ENCODE data around the gene DOK1.

DOK1 gene

GRCh38 chr2:74515271-74515980 is 39.1 kb upstream of the DOK1 start:
- Mint-ChIP-seq H3K27ac (no peak overlapping the region), H3K4me3 (peak overlapping the region in 1 of 3 experiments; percentile 59), H3K4me1 (no peaks in the 10 kb centered on the region), H3K36me3 (ENCODE audit: low read depth) (no peaks in the 10 kb centered on the region), H3K9me3 (no peaks in the 10 kb centered on the region), H3K27me3 (ENCODE audit: low read depth) (peaks cover 99% of the 10 kb centered on the region)
- no peak for TF ChIP-seq CTCF (IDR thresholded peaks at IDR 0.05; ENCODE audit: unreplicated experiment in 3 of 3)

DNA sequence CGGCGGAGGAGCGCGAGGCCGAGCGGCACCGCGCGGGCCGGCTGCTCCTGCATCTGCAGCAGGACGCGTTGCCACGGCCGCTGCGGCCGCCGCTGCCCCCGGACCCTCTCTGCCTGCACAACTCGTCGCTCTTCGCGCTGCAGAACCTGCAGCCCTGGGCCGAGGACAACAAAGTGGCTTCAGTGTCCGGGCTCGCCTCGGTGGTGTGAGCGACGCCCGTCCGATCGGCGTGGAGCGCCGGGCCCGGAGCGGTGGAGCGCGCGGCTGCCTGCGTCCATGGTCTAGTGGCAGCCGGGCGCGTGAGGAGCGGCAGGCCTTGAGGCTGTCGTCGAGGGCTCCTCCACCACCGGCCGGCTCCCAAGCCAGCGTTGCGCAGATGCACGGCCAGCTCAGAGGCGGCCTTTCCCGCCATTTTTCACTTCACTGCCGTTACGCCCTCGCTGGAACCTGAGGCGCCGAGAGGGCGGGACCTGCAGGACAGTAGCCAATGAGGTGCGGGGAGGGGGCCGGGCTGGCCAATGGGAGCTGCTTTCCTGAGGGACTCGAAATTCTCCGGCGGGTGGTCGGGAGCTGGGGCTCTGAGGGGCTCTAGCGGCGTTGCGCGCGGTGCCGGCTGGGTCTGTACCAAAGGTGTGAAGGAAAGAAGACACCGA is 38.4 kb upstream of the DOK1 start:
- H3K27me3 Mint-ChIP-seq (ENCODE audit: low read depth) = peaks cover 99% of the 10 kb centered on the region

GRCh38 chr2:74516650-74517049 is 37.9 kb upstream of the DOK1 start:
- no peak for TF ChIP-seq CTCF (IDR thresholded peaks at IDR 0.05; ENCODE audit: unreplicated experiment in 3 of 3)
- peaks cover 99% of the 10 kb centered on the region for H3K27me3 Mint-ChIP-seq (ENCODE audit: low read depth)
- peak overlapping the region in 1 of 3 experiments; percentile 12 for H3K4me3 Mint-ChIP-seq
- H3K36me3 Mint-ChIP-seq (ENCODE audit: low read depth) = no peaks in the 10 kb centered on the region
- H3K27ac Mint-ChIP-seq = no peak overlapping the region
- H3K9me3 Mint-ChIP-seq = no peaks in the 10 kb centered on the region
- no peaks in the 10 kb centered on the region for H3K4me1 Mint-ChIP-seq

More for the DNA sequence above, 38.4 kb upstream of the DOK1 start:
- Mint-ChIP-seq H3K36me3 (ENCODE audit: low read depth) (no peaks in the 10 kb centered on the region), H3K9me3 (no peaks in the 10 kb centered on the region), H3K4me1 (no peaks in the 10 kb centered on the region), H3K4me3 (peak overlapping the region in 1 of 3 experiments; percentile 21), H3K27ac (no peak overlapping the region)
- TF ChIP-seq CTCF (IDR thresholded peaks at IDR 0.05; ENCODE audit: unreplicated experiment in 3 of 3) = no peak

DNA sequence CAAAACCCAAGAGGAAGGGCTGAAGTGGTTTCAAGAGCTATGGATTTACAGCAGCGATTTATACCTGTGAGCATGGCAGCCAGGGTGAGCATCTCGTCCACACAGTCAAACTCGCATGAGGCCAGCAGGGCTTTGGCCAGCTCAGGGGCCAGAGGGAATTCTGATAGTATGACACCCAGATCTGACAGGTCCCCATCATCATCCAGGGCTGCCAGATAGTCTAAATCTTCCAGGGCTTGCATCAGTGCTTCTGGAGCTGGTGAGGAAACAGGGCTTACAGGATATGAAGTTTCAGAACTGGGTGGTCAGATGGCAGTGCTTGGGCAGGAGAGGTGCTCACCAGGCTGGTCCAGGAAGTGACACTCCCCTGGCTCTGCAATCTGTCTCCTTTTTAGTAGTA is 32.0 kb upstream of the DOK1 start:
- TF ChIP-seq CTCF (IDR thresholded peaks at IDR 0.05; ENCODE audit: unreplicated experiment in 3 of 3) = no peak
- peaks cover 60% of the 10 kb centered on the region for H3K27me3 Mint-ChIP-seq (ENCODE audit: low read depth)
- no peak overlapping the region for H3K27ac Mint-ChIP-seq
- no peaks in the 10 kb centered on the region for H3K9me3 Mint-ChIP-seq
- H3K4me1 Mint-ChIP-seq = no peaks in the 10 kb centered on the region
- H3K4me3 Mint-ChIP-seq = no peak overlapping the region
- peaks cover 19% of the 10 kb centered on the region for H3K36me3 Mint-ChIP-seq (ENCODE audit: low read depth)

GRCh38 chr2:74524005-74524404 is 30.5 kb upstream of the DOK1 start:
- Mint-ChIP-seq H3K36me3 (ENCODE audit: low read depth) (peaks cover 24% of the 10 kb centered on the region), H3K4me3 (no peak overlapping the region), H3K27ac (no peak overlapping the region), H3K9me3 (no peaks in the 10 kb centered on the region), H3K27me3 (ENCODE audit: low read depth) (peaks cover 45% of the 10 kb centered on the region), H3K4me1 (peaks cover 11% of the 10 kb centered on the region)
- no peak for TF ChIP-seq CTCF (IDR thresholded peaks at IDR 0.05; ENCODE audit: unreplicated experiment in 3 of 3)

Data from nephron (organoid).